Smooth muscle cell (in vitro differentiated cells): ENCODE measurements around the gene SPOUT1. TPM values are rescaled to one million over a fixed set of nuclear protein-coding genes. Genes with fewer than 3 reads are reported as not detected.
"Not testable (repeated sequence)": the region's sequence is repeated elsewhere in the genome, so short reads cannot be mapped to it uniquely, and the experiment has no call there.

Source experiments
- DNase-seq: peaks from one replicate; lab custom pipeline; 2025; ENCODE audit not compliant: unreplicated experiment; lab: John Stamatoyannopoulos, UW
- H2AFZ ChIP-seq: fragments of 200-600 bp; sonication (generic); 2 replicates; pipeline ENCODE4 v1.6.0; 2016; ENCODE audit warnings: antibody characterized with exemption, low read depth, mild to moderate bottlenecking
- H3F3A ChIP-seq: fragments of 200-600 bp; sonication (generic); 2 replicates; pipeline ENCODE4 v1.6.0; 2017; ENCODE audit warnings: antibody characterized with exemption, low read depth
- H3K27ac ChIP-seq: fragments of 200-600 bp; sonication (generic); 2 replicates; pipeline ENCODE4 v1.5.1; 2016; ENCODE audit warnings: low read depth, mild to moderate bottlenecking
- H3K27me3 ChIP-seq: fragments of 200-600 bp; sonication (generic); 2 replicates; pipeline ENCODE4 v1.6.1; 2016; ENCODE audit warnings: low read depth, mild to moderate bottlenecking
- H3K36me3 ChIP-seq: fragments of 200-600 bp; sonication (generic); 2 replicates; pipeline ENCODE4 v1.5.1; 2016; ENCODE audit warnings: low read depth
- H3K4me1 ChIP-seq: fragments of 200-600 bp; sonication (generic); 2 replicates; pipeline ENCODE4 v1.5.1; 2016; ENCODE audit warnings: low read depth
- H3K4me2 ChIP-seq: fragments of 200-600 bp; sonication (generic); 2 replicates; pipeline ENCODE4 v1.6.0; 2016; ENCODE audit warnings: mild to moderate bottlenecking
- H3K4me3 ChIP-seq: fragments of 200-600 bp; sonication (generic); 2 replicates; pipeline ENCODE4 v1.5.1; 2016; ENCODE audit warnings: mild to moderate bottlenecking
- H3K79me2 ChIP-seq: fragments of 200-600 bp; sonication (generic); 2 replicates; pipeline ENCODE4 v1.6.0; 2016; ENCODE audit warnings: low read depth, mild to moderate bottlenecking
- H3K9ac ChIP-seq: fragments of 200-600 bp; sonication (generic); 2 replicates; pipeline ENCODE4 v1.6.0; 2016; ENCODE audit warnings: low read depth
- H3K9me3 ChIP-seq: fragments of 200-600 bp; sonication (generic); replicated peaks from 2 replicates; pipeline ENCODE4 v1.5.1; 2016; ENCODE audit warnings: low read depth
- H4K20me1 ChIP-seq: fragments of 200-600 bp; sonication (generic); 2 replicates; pipeline ENCODE4 v1.6.0; 2016; ENCODE audit warnings: low read depth
- WGBS: methylation state at CpG from one replicate; pipeline ENCODE4 v1.1.7; 2016; ENCODE audit warnings: low lambda C conversion rate; 5-methylcytosine and 5-hydroxymethylcytosine counted together
- polyA plus RNA-seq: library from polyadenylated mRNA; unstranded; fragments of >200 nt; fragmentation: Nextera tagmentation; extraction: Ambion mirVana; gene quantifications from 2 replicates; pipeline ENCODE4 v1.2.1, GENCODE V29; 2016
- total RNA-seq: library from RNA; depleted of rRNA; stranded (reverse); fragments of >200 nt; gene quantifications from 2 replicates; pipeline ENCODE4 v1.2.3, GENCODE V29; 2014
- TF ChIP-seq, protein P1 (sequence below): fragments of 200-600 bp; sonication (generic); IDR thresholded peaks from 2 replicates; pipeline ENCODE4 v1.5.1; 2017; ENCODE audit warnings: borderline replicate concordance, mild to moderate bottlenecking, antibody characterized with exemption; ENCODE audit not compliant: insufficient read depth, poor library complexity, severe bottlenecking

Gene SPOUT1
- total and polyA plus RNA-seq, 2 experiments from 2014 or later = 8.7 to 50.4 TPM

DNA sequence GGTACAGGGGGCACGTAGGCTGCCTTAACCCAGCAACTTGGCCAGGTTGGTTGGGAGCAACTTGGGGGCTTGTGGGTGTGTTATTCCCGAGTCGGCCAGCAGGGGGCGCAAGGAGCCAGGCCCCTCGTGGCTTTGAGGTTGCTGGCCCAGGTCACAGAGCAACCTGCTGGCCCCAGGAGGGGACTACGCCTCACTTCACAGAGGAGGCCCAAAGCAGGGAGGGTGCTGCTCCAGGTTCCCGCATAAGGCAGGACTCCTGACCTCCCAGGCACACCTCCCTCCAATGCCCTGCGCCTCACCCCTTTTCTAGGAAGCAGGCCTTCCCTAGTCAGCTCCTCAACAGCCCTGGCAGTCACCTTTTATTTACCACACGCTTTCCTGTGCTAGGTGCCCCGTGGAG lies 34.1 kb upstream of the SPOUT1 start:
- H3F3A ChIP-seq = no peaks in the 10 kb centered on the region
- peaks cover 4% of the 10 kb centered on the region for H4K20me1 ChIP-seq
- no peak overlapping the region for H3K9ac ChIP-seq
- 39% methylated on average over 9 of the region's 10 CpGs for WGBS
- H3K27me3 ChIP-seq = no peaks in the 10 kb centered on the region
- H3K9me3 ChIP-seq = no peaks in the 10 kb centered on the region
- H3K79me2 ChIP-seq = no peaks in the 10 kb centered on the region
- H3K27ac ChIP-seq = no peak overlapping the region
- no peak overlapping the region for H3K4me2 ChIP-seq
- no peak overlapping the region for H3K4me3 ChIP-seq
- H3K4me1 ChIP-seq = peaks cover 7% of the 10 kb centered on the region
- TF ChIP-seq, protein P1, sequence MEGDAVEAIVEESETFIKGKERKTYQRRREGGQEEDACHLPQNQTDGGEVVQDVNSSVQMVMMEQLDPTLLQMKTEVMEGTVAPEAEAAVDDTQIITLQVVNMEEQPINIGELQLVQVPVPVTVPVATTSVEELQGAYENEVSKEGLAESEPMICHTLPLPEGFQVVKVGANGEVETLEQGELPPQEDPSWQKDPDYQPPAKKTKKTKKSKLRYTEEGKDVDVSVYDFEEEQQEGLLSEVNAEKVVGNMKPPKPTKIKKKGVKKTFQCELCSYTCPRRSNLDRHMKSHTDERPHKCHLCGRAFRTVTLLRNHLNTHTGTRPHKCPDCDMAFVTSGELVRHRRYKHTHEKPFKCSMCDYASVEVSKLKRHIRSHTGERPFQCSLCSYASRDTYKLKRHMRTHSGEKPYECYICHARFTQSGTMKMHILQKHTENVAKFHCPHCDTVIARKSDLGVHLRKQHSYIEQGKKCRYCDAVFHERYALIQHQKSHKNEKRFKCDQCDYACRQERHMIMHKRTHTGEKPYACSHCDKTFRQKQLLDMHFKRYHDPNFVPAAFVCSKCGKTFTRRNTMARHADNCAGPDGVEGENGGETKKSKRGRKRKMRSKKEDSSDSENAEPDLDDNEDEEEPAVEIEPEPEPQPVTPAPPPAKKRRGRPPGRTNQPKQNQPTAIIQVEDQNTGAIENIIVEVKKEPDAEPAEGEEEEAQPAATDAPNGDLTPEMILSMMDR = peak; percentile 91
- no peak overlapping the region for H2AFZ ChIP-seq
- DNase-seq = peak; percentile 47
- no peaks in the 10 kb centered on the region for H3K36me3 ChIP-seq

DNA sequence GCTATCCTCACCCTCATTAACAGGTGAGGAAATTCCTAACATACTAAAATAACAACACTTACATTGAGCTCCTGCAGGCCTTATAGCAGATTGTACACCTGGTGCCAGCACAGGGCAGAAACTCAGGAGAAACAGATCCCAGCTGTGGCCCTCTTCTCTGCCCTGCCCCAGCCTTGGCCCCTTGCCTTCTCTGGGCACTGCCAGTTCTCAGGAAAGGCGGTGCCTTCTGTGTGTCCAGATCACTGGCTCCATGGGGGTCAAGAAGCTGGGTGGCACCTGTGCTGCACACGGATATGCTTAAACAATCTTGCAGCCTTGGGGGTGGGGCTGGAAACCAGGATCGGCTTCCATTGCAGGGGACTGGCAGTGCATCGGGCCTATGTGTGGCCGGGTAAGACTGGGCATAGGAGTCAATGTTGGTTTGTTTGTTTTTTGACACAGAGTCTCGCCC lies 32.8 kb upstream of the SPOUT1 start:
- Histone ChIP-seq H3K4me1 (peaks cover 7% of the 10 kb centered on the region), H3K27ac (no peak overlapping the region), H3K4me3 (no peak overlapping the region), H3F3A (no peaks in the 10 kb centered on the region), H4K20me1 (peaks cover 4% of the 10 kb centered on the region), H3K4me2 (no peak overlapping the region), H3K79me2 (no peaks in the 10 kb centered on the region), H2AFZ (no peak overlapping the region), H3K36me3 (no peaks in the 10 kb centered on the region), H3K9ac (no peak overlapping the region), H3K9me3 (no peaks in the 10 kb centered on the region), H3K27me3 (no peaks in the 10 kb centered on the region)
- no peak for DNase-seq
- TF ChIP-seq, protein P1 = no peak
- 92% methylated on average over 6 of the region's 6 CpGs for WGBS

DNA sequence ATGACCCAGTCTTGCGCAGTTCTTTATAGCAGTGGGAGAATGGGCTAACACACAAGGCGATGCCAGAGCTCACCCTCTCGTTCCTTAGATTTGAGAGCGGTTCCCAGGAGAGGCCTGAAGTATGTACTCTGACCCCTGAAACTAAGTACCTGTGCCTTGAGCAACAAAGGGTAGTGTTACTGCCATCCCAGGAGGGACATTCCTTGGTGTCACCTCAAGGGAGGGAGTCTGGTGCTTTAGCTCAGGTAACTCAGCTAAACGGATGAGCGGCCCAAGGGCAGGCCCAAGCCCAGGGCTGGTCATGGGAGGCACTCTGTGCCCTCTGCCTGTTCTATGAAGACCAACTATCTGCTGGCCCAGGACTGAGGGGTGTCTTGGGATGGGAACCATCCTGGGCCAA lies 31.9 kb upstream of the SPOUT1 start:
- H3K4me1 ChIP-seq = peaks cover 7% of the 10 kb centered on the region
- no peak overlapping the region for H3K4me3 ChIP-seq
- 82% methylated on average over 6 of the region's 6 CpGs for WGBS
- peaks cover 4% of the 10 kb centered on the region for H4K20me1 ChIP-seq
- no peaks in the 10 kb centered on the region for H3K79me2 ChIP-seq
- no peaks in the 10 kb centered on the region for H3K9me3 ChIP-seq
- no peak overlapping the region for H3K9ac ChIP-seq
- no peaks in the 10 kb centered on the region for H3F3A ChIP-seq
- H3K27me3 ChIP-seq = no peaks in the 10 kb centered on the region
- H3K27ac ChIP-seq = no peak overlapping the region
- no peak overlapping the region for H2AFZ ChIP-seq
- no peak overlapping the region for H3K4me2 ChIP-seq
- no peak for DNase-seq
- TF ChIP-seq, protein P1 = no peak
- H3K36me3 ChIP-seq = no peaks in the 10 kb centered on the region

DNA sequence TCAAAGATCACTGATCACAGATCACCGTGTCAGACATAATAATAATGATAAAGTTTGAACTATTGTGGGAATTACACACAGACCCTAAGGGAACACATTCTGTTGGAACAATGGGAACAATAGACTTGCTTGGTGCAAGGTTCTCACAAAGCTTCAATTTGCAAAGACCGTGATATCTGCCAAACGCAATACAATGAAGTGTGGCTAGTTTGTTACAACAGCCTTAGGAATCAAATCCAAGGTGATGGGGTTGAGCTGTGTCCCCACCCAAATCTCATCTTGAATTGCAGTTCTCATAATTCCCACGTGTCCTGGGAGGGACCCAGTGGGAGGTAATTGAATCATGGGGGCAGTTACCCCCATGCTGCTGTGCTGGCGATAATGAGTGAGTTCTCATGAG lies 31.3 kb upstream of the SPOUT1 start:
- H3K36me3 ChIP-seq = no peaks in the 10 kb centered on the region
- WGBS = 83% methylated on average over 5 of the region's 5 CpGs
- H3K79me2 ChIP-seq = no peaks in the 10 kb centered on the region
- no peak overlapping the region for H3K9ac ChIP-seq
- H2AFZ ChIP-seq = no peak overlapping the region
- no peak overlapping the region for H3K4me2 ChIP-seq
- DNase-seq = no peak
- H3K4me3 ChIP-seq = no peak overlapping the region
- H3K27ac ChIP-seq = no peak overlapping the region
- peaks cover 7% of the 10 kb centered on the region for H3K4me1 ChIP-seq
- H4K20me1 ChIP-seq = peaks cover 4% of the 10 kb centered on the region
- no peaks in the 10 kb centered on the region for H3K27me3 ChIP-seq
- H3F3A ChIP-seq = no peaks in the 10 kb centered on the region
- TF ChIP-seq, protein P1 = no peak
- no peaks in the 10 kb centered on the region for H3K9me3 ChIP-seq

DNA sequence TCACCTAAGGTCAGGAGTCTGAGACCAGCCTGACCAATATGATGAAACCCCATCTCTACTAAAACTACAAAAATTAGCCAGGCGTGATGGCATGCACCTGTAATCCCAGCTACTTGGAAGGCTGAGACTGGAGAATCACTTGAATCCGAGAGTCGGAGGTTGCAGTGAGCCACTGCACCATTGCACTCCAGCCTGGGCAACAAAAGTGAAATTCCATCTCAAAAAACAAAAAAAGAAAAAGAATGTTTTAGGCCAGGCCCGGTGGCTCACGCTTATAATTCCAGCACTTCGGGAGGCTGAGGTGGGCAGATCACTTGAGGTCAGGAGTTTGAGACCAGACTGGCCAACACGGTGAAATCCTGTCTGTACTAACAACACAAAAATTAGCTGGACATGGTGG lies 28.9 kb upstream of the SPOUT1 start:
- not testable (repeated sequence) for H3K36me3 ChIP-seq, H4K20me1 ChIP-seq, H3F3A ChIP-seq, H3K9ac ChIP-seq, H3K79me2 ChIP-seq, H3K27ac ChIP-seq, H3K4me2 ChIP-seq, H2AFZ ChIP-seq, H3K4me3 ChIP-seq, DNase-seq, H3K27me3 ChIP-seq, H3K4me1 ChIP-seq, H3K9me3 ChIP-seq
- 91% methylated on average over 7 of the region's 7 CpGs for WGBS

DNA sequence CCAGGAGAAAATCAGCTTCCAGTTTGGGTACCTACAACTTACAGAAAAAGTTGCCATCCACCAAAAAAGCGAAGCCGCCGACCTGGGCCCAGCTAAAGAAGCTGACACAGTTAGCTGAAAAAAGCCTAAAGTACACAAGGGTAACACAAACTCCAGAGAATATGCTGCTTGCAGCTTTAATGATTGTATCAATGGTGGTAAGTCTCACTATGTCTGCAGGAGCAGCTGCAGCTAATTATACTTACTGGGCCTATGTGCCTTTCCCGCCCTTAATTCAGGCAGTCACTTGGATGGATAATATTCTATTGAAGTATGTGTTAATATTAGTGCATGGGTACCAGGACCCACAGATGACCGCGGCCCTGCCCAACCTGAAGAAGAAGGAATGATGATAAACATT lies 24.9 kb upstream of the SPOUT1 start:
- H3K79me2 ChIP-seq, H3K27me3 ChIP-seq, H3K9me3 ChIP-seq, H3K4me1 ChIP-seq, H4K20me1 ChIP-seq, H2AFZ ChIP-seq, DNase-seq, H3K4me3 ChIP-seq, H3K27ac ChIP-seq, H3K36me3 ChIP-seq, H3K4me2 ChIP-seq, H3K9ac ChIP-seq, H3F3A ChIP-seq: not testable (repeated sequence)
- WGBS = 93% methylated on average over 6 of the region's 6 CpGs
